ENCODE results near the gene SIM1. TPM values are rescaled to one million over a fixed set of nuclear protein-coding genes. Genes with fewer than 3 reads are reported as not detected.

SIM1 gene
- total RNA-seq, 1 experiment from 2014 or later: 1.6 TPM

GRCh38 chr6:100440935-100441334, 23.8 kb downstream of the SIM1 start:
- H3K36me3 ChIP-seq: no peaks in the 10 kb centered on the region
- no peak overlapping the region for H3K4me3 ChIP-seq
- H3K27ac ChIP-seq: no peak overlapping the region
- H3K4me1 ChIP-seq (replicated peaks): no peaks in the 10 kb centered on the region
- no peaks in the 10 kb centered on the region for H3K27me3 ChIP-seq (replicated peaks)
- no peak for DNase-seq (ENCODE audit: low read depth in 1 of 2, low spot score in 2 of 2)
- no peaks in the 10 kb centered on the region for H3K9me3 ChIP-seq (replicated peaks)

GRCh38 chr6:100435299-100435698, 29.4 kb downstream of the SIM1 start:
- Histone ChIP-seq H3K9me3 (replicated peaks) (no peaks in the 10 kb centered on the region), H3K4me1 (replicated peaks) (peaks cover 7% of the 10 kb centered on the region; the same call in 1 of the 2 replicates), H3K27ac (no peak overlapping the region), H3K27me3 (replicated peaks) (no peaks in the 10 kb centered on the region), H3K36me3 (no peaks in the 10 kb centered on the region), H3K4me3 (no peak overlapping the region)
- DNase-seq (ENCODE audit: low read depth in 1 of 2, low spot score in 2 of 2): peak; percentile 10 to 43

GRCh38 chr6:100433726-100434435, 30.8 kb downstream of the SIM1 start:
- Histone ChIP-seq H3K4me1 (replicated peaks) (peaks cover 7% of the 10 kb centered on the region; the same call in 1 of the 2 replicates), H3K27ac (no peak overlapping the region), H3K9me3 (replicated peaks) (no peaks in the 10 kb centered on the region), H3K27me3 (replicated peaks) (no peaks in the 10 kb centered on the region), H3K36me3 (no peaks in the 10 kb centered on the region), H3K4me3 (no peak overlapping the region)
- DNase-seq (ENCODE audit: low read depth in 1 of 2, low spot score in 2 of 2): no peak

- Histone ChIP-seq H3K27me3 (replicated peaks) (no peaks in the 10 kb centered on the region), H3K36me3 (no peaks in the 10 kb centered on the region), H3K27ac (no peak overlapping the region), H3K4me3 (no peak overlapping the region), H3K4me1 (replicated peaks) (peaks cover 7% of the 10 kb centered on the region; the same call in 1 of the 2 replicates), H3K9me3 (replicated peaks) (no peaks in the 10 kb centered on the region)
- DNase-seq (ENCODE audit: low read depth in 1 of 2, low spot score in 2 of 2): no peak
Measured at GRCh38 chr6:100432136-100432535, 32.6 kb downstream of the SIM1 start.

GRCh38 chr6:100430962-100431361, 33.8 kb downstream of the SIM1 start:
- DNase-seq (ENCODE audit: low read depth in 1 of 2, low spot score in 2 of 2): no peak
- no peak overlapping the region for H3K27ac ChIP-seq

GRCh38 chr6:100427452-100427851, 37.3 kb downstream of the SIM1 start:
- Histone ChIP-seq H3K4me3 (no peak overlapping the region), H3K4me1 (replicated peaks) (no peaks in the 10 kb centered on the region), H3K9me3 (replicated peaks) (no peaks in the 10 kb centered on the region), H3K27me3 (replicated peaks) (no peaks in the 10 kb centered on the region), H3K27ac (no peak overlapping the region), H3K36me3 (no peaks in the 10 kb centered on the region)
- no peak for DNase-seq (ENCODE audit: low read depth in 1 of 2, low spot score in 2 of 2)

More at GRCh38 chr6:100430962-100431361, 33.8 kb downstream of the SIM1 start:
- no peak overlapping the region for H3K4me3 ChIP-seq
- H3K9me3 ChIP-seq (replicated peaks): no peaks in the 10 kb centered on the region
- H3K4me1 ChIP-seq (replicated peaks): peaks cover 7% of the 10 kb centered on the region; the same call in 1 of the 2 replicates
- no peaks in the 10 kb centered on the region for H3K36me3 ChIP-seq
- no peaks in the 10 kb centered on the region for H3K27me3 ChIP-seq (replicated peaks)

DNA sequence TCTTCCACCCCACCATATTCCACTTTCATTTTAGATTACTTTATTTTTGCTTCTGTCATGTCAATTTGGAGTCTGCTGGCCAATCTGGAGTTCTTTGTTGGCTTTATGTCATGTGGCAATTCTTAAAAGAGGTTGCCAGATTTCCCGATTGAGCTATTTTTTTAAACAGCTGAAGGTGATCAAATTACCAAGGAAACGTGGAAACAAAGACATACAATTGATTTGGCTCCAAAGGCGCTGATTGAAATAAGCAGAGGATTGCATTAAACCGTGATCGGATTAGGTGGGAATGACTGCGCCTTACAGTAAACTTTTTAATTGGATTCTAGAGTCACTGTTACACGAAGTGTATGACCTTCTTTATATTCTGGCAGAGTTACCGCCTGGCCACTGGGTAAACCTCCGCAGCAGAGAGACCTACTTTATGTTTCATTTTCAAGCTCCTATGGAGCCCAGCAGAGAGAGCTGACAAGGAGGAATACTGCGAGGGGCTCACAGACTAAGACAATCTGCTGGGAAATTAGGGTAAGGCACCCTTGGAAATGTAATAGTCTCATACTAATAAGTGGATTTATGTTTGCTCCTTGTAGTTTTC, 37.9 kb downstream of the SIM1 start:
- DNase-seq (ENCODE audit: low read depth in 1 of 2, low spot score in 2 of 2): no peak
- no peaks in the 10 kb centered on the region for H3K27me3 ChIP-seq (replicated peaks)
- no peak overlapping the region for H3K27ac ChIP-seq
- no peaks in the 10 kb centered on the region for H3K9me3 ChIP-seq (replicated peaks)
- H3K4me3 ChIP-seq: no peak overlapping the region
- H3K4me1 ChIP-seq (replicated peaks): no peaks in the 10 kb centered on the region
- H3K36me3 ChIP-seq: no peaks in the 10 kb centered on the region

GRCh38 chr6:100426241-100426640, 38.5 kb downstream of the SIM1 start:
- no peaks in the 10 kb centered on the region for H3K27me3 ChIP-seq (replicated peaks)
- H3K9me3 ChIP-seq (replicated peaks): no peaks in the 10 kb centered on the region
- no peak for DNase-seq (ENCODE audit: low read depth in 1 of 2, low spot score in 2 of 2)
- H3K4me3 ChIP-seq: no peak overlapping the region
- H3K36me3 ChIP-seq: no peaks in the 10 kb centered on the region
- no peak overlapping the region for H3K27ac ChIP-seq
- H3K4me1 ChIP-seq (replicated peaks): no peaks in the 10 kb centered on the region

DNA sequence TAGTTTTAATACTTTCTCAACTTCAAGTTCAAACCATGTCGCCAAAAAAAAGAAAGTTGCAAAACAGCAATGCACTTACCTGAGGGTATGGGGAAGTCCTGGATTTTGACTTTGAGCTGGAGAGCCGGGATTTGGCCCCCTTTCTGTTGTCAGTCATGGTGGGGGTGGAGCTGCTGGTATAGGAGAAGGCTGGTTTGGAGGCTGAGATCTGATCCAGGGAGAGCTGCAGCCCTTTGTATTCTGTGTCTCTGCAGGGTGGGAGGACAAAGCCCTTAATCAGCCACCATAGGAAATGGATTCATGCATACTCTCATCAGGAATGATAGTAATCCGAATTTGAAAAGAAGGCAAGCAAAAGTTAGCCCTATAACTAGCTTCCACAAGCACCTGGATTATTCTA, 44.0 kb downstream of the SIM1 start:
- Histone ChIP-seq H3K9me3 (replicated peaks) (no peaks in the 10 kb centered on the region), H3K36me3 (no peaks in the 10 kb centered on the region), H3K4me1 (replicated peaks) (peaks cover 1% of the 10 kb centered on the region), H3K4me3 (no peak overlapping the region), H3K27me3 (replicated peaks) (no peaks in the 10 kb centered on the region), H3K27ac (no peak overlapping the region)
- DNase-seq (ENCODE audit: low read depth in 1 of 2, low spot score in 2 of 2): no peak

DNA sequence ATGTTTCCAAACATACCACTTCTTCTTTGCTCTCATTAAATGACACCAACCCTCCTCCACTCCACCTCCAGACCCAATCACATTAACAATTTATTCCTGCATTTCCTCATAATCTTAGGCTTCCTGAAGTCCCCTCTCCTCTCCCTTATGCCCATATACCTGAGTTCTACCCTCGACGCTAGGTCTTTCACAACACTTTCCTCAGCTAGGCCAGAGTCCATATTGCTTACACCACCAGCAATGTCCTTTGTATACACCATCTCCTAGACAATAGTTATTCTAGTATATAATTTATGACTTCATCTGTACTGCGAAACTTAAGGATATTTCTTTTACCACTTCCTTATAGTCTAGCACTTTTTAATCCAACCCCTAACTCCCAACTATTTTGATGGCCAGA, 47.7 kb downstream of the SIM1 start:
- no peak for DNase-seq (ENCODE audit: low read depth in 1 of 2, low spot score in 2 of 2)
- H3K9me3 ChIP-seq (replicated peaks): no peaks in the 10 kb centered on the region
- H3K4me3 ChIP-seq: no peak overlapping the region
- no peak overlapping the region for H3K27ac ChIP-seq
- peaks cover 6% of the 10 kb centered on the region for H3K4me1 ChIP-seq (replicated peaks)
- no peaks in the 10 kb centered on the region for H3K27me3 ChIP-seq (replicated peaks)
- no peaks in the 10 kb centered on the region for H3K36me3 ChIP-seq

- DNase-seq (ENCODE audit: low read depth in 1 of 2, low spot score in 2 of 2): no peak
- Histone ChIP-seq H3K36me3 (no peaks in the 10 kb centered on the region), H3K4me1 (replicated peaks) (peaks cover 6% of the 10 kb centered on the region), H3K9me3 (replicated peaks) (no peaks in the 10 kb centered on the region), H3K27ac (no peak overlapping the region), H3K4me3 (no peak overlapping the region), H3K27me3 (replicated peaks) (no peaks in the 10 kb centered on the region)
Measured at GRCh38 chr6:100415768-100416167, 49.0 kb downstream of the SIM1 start.

DNA sequence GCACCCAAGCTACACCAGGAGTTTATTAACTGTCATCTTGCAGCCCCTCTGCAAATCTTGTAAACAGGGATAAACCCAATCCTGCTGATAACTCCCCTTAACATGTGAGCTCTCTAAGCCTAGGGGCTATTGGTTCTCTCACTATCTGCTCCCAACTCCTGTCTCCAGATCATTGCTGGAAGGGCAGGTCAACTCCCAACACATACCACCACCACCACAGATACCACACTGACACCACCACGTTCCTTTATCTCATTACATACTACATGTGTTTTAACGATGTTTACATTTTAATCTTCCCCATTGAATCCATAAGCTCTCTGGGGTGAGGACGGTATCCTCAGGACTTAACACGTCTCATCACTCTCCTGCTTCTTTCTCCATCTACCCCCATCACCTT, 51.8 kb downstream of the SIM1 start:
- DNase-seq (ENCODE audit: low read depth in 1 of 2, low spot score in 2 of 2): no peak
- Histone ChIP-seq H3K27me3 (replicated peaks) (no peaks in the 10 kb centered on the region), H3K27ac (no peak overlapping the region)

GRCh38 chr6:100404051-100404450, 60.7 kb downstream of the SIM1 start:
- DNase-seq (ENCODE audit: low read depth in 1 of 2, low spot score in 2 of 2): no peak
- Histone ChIP-seq H3K27me3 (replicated peaks) (no peaks in the 10 kb centered on the region), H3K27ac (no peak overlapping the region), H3K4me1 (replicated peaks) (no peaks in the 10 kb centered on the region), H3K36me3 (no peaks in the 10 kb centered on the region), H3K4me3 (no peak overlapping the region), H3K9me3 (replicated peaks) (no peaks in the 10 kb centered on the region)

More for the DNA sequence above, 51.8 kb downstream of the SIM1 start:
- peaks cover 6% of the 10 kb centered on the region for H3K4me1 ChIP-seq (replicated peaks)
- no peak overlapping the region for H3K4me3 ChIP-seq
- H3K36me3 ChIP-seq: no peaks in the 10 kb centered on the region
- no peaks in the 10 kb centered on the region for H3K9me3 ChIP-seq (replicated peaks)

- Histone ChIP-seq H3K36me3 (no peaks in the 10 kb centered on the region), H3K27ac (no peak overlapping the region), H3K9me3 (replicated peaks) (no peaks in the 10 kb centered on the region), H3K4me1 (replicated peaks) (no peaks in the 10 kb centered on the region), H3K27me3 (replicated peaks) (no peaks in the 10 kb centered on the region), H3K4me3 (no peak overlapping the region)
- no peak for DNase-seq (ENCODE audit: low read depth in 1 of 2, low spot score in 2 of 2)
Measured at GRCh38 chr6:100393493-100393892, 71.2 kb downstream of the SIM1 start.

All from SJSA1 (cell line).